ENCODE results near the gene RNF220.

DNA sequence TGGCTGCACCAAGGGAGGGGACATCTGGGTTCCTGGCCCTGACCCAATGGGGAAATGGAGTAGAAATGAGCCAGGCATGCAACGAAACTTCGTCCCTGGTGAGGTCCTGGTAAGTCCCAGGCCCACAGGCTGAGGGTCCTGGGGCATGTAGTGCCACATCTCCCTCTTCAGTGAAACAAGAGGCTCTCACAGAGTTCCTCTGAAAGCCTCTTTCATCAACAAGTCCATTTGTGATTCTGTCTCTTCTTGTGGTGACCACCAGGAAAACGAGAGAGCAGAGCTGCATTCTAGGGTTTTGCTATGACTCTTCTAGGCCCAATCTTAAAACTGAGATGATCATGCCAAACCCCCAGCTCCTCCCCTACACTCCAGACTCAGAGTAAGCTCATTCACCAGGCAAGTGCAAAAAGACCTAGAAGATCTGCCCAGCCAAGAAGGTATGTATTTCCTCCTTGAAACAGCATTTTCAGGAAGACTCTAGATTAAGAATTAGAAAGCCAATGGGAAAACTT is 24.3 kb upstream of the RNF220 start:
- TF ChIP-seq, protein P1, sequence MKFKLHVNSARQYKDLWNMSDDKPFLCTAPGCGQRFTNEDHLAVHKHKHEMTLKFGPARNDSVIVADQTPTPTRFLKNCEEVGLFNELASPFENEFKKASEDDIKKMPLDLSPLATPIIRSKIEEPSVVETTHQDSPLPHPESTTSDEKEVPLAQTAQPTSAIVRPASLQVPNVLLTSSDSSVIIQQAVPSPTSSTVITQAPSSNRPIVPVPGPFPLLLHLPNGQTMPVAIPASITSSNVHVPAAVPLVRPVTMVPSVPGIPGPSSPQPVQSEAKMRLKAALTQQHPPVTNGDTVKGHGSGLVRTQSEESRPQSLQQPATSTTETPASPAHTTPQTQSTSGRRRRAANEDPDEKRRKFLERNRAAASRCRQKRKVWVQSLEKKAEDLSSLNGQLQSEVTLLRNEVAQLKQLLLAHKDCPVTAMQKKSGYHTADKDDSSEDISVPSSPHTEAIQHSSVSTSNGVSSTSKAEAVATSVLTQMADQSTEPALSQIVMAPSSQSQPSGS (tag by site-specific recombination; IDR thresholded peaks at IDR 0.05; ENCODE audit: low read depth) = no peak
- TF ChIP-seq ZNF677 (tag by site-specific recombination; IDR thresholded peaks at IDR 0.05) = no peak
